Skeletal muscle tissue (tissue), 4 donors: ENCODE results near the gene NUB1. TPM values are rescaled to one million over a fixed set of nuclear protein-coding genes. Genes with fewer than 3 reads are reported as not detected.

Experiments used
- H3K27ac ChIP-seq: one replicate; pipeline ENCODE4 v1.7.0; 2013; ENCODE audit warnings: mild to moderate bottlenecking, low read depth, low read length, inconsistent platforms
- H3K27me3 ChIP-seq, 3 donors: one replicate each; pipeline ENCODE4 v1.7.0; 2013; ENCODE audit warnings: low read length in 3 of 3; ENCODE audit not compliant: control insufficient read depth in 3 of 3, insufficient read depth in 3 of 3
- H3K36me3 ChIP-seq, 3 donors: one replicate each; pipeline ENCODE4 v1.7.0; 2013; ENCODE audit warnings: low read length in 3 of 3; ENCODE audit not compliant: control insufficient read depth in 3 of 3, insufficient read depth in 3 of 3
- H3K4me1 ChIP-seq, 3 donors: one replicate each; pipeline ENCODE4 v1.7.0; 2013; ENCODE audit warnings: low read length in 3 of 3, mild to moderate bottlenecking in 3 of 3; ENCODE audit not compliant: control insufficient read depth in 3 of 3, insufficient read depth in 3 of 3
- H3K4me3 ChIP-seq, 3 donors: one replicate each; pipeline ENCODE4 v1.7.0; 2013; ENCODE audit warnings: low read length in 3 of 3
- H3K9ac ChIP-seq, 3 donors: one replicate each; pipeline ENCODE4 v1.7.0; 2013; ENCODE audit warnings: low read length in 3 of 3, mild to moderate bottlenecking in 3 of 3, moderate library complexity in 2 of 3, low read depth in 1 of 3
- H3K9me3 ChIP-seq, 3 donors: one replicate each; pipeline ENCODE4 v1.7.0; 2013; ENCODE audit warnings: low read length in 3 of 3; ENCODE audit not compliant: control insufficient read depth in 3 of 3
- total RNA-seq: library from RNA; depleted of rRNA; stranded (reverse); fragments of >200 nt; gene quantifications from one replicate; pipeline ENCODE4 v1.2.3, GENCODE V29; 2014
- donor health status: Osteomylitis.

NUB1 gene
- total RNA-seq, 1 donor from 2014 or later: 20.9 TPM

DNA sequence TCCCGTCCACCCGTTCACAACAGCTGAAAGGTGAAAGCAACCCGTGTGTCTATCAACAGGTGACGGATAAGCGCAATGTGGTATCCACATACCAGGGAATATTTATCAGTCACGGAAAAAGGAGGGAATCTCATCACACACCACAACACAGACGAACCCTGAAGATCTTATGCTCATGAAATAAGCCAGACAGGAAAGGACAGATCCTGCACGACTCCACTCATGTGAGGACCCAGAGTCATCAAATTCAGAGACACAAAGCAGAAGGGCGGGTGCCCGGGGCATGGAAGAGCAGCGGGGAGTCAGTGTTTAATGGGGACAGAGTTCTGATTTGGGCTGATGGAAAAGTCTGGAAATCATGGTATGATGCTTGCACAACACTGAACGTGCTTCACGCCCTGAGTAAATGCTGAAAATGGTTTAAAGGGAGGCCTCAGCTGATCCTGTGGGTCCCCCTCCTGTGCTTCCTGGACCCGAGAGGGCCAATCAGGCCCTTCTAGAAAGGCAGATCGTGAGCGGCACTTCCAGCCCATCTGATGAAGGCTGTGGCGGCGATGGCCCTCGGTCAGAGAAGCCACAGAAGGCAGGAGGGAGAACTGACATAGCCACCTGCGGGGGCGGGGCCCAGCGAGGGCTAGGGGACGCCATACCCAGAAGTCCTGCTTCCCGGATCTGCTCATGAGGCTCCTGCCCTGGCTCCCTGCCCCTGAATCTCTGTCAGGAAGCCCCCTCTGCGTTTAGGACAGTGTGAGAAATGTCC is 49.2 kb downstream of the NUB1 start:
- H3K4me1 ChIP-seq: peaks cover 0 to 5% (median 2%) of the 10 kb centered on the region in 3 donors
- H3K9me3 ChIP-seq: no peaks in the 10 kb centered on the region
- H3K4me3 ChIP-seq: no peak overlapping the region
- H3K36me3 ChIP-seq: no peaks in the 10 kb centered on the region
- H3K9ac ChIP-seq: no peak overlapping the region
- peaks cover 6 to 51% (median 26%) of the 10 kb centered on the region in 3 donors for H3K27me3 ChIP-seq
- no peak overlapping the region for H3K27ac ChIP-seq

DNA sequence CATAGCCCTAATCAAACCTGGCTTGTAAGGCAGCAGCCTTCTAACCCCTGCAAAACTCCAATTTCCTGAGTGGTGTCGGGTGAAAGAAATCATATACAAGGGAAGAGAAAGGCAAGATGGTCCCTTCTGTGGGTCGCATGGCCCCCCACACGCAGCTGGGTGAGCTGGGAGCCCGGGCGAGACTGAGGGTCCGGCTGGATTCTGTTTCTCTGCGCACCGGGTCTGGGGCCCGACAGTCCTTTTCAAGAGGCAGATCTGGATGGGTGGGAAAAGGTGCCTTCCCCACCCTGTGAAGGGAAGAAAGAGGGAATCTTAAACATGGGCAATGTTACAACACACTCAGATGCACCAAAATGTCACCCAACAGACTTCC is 49.7 kb downstream of the NUB1 start:
- H3K4me1 ChIP-seq: peaks cover 0 to 4% (median under 1%) of the 10 kb centered on the region in 3 donors
- no peak overlapping the region for H3K9ac ChIP-seq

DNA sequence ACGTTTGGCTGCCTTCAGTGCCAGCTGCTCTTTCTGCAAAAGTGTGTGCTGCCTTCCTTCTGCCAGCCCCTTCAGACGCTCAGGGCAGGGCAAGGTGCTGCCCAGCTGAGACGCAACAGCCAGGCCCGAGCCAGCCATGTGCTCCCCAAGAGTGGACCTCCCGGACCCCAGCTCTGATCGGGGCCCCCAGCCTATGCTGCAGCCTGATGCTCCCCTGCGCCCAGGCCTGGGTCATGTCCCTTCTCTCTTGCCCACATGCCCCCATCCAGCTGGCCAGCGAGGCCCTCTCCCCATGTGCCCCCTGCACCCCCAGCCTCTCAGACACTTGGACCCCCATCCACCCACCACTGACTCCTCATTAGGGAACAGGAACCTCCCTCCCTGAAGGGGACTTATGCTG is 50.4 kb downstream of the NUB1 start:
- Histone ChIP-seq H3K27me3 (peaks cover 3 to 46% (median 25%) of the 10 kb centered on the region in 3 donors), H3K36me3 (no peaks in the 10 kb centered on the region), H3K9me3 (no peaks in the 10 kb centered on the region), H3K4me1 (no peaks in the 10 kb centered on the region), H3K9ac (no peak overlapping the region), H3K27ac (no peak overlapping the region), H3K4me3 (no peak overlapping the region)

More for the DNA sequence above, 49.7 kb downstream of the NUB1 start:
- Histone ChIP-seq H3K36me3 (no peaks in the 10 kb centered on the region), H3K27ac (no peak overlapping the region), H3K4me3 (no peak overlapping the region), H3K9me3 (no peaks in the 10 kb centered on the region), H3K27me3 (peaks cover 3 to 49% (median 26%) of the 10 kb centered on the region in 3 donors)

DNA sequence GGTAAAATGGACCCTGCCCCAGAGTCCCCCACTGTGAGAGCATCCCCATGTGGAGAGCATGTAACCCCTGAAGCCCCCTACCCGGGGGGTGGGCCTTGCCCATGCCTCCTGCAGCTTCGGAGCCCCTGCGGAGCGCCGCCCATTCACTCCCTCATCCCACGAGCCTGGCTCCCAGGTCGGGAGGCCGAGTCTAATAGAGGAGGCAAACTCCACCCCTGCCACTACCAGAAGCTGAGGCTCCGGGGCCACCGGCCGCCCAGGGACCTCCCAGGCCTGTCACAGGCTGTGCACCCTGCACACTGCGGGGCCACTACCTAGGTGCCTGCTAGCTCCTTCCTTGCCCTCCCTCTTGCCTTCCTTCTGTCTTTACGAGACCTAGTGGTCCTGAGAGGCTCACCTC is 50.8 kb downstream of the NUB1 start:
- Histone ChIP-seq H3K9ac (no peak overlapping the region), H3K4me1 (no peaks in the 10 kb centered on the region), H3K36me3 (no peaks in the 10 kb centered on the region), H3K27me3 (peaks cover 3 to 43% (median 22%) of the 10 kb centered on the region in 3 donors), H3K9me3 (peaks cover 0 to under 1% (median 0%) of the 10 kb centered on the region in 3 donors), H3K4me3 (no peak overlapping the region), H3K27ac (no peak overlapping the region)

DNA sequence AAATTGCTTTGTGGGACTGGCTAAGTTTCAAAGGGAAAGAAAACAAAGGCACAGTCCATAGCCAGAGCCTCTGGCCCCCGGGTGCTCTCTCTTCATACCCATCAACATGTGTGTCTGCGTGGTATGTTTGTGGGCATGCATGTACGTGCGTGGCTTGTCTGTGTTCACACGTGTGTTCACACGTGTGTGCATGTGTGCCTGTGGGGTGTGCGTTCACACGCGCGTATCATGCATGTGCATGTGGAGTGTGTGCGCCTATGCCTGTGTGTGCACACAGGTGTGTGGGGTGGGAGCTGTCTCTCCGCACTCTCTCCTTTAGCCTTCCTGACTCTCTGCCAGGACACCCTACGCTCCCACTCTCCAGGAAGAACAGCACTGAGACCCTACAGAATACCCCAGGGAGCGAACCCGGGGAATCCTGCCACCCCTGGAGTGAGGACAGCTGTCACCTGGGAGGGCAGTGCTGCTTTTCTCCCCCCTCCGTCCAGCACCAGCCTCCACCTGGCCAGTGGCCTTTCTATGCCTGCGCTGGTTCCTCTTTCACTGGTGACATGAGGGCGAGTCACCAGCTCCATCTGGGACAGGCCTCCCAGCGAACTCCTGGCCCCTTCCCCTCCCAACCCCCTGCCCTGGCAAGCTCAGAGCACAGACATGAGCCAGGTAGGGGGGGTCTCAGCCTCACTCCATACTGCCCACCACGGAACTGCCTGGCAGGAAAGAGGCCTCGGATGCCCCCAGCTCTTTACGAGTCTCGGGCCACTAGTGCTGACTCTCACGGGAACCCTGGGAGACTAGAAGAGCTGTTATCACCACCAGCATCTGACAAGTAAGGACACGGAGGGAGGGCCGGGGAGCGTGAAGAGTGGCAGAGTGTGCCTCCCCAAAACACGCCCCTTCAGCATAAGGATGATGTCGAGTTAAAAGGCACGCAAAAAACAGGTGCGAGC is 51.7 kb downstream of the NUB1 start:
- H3K36me3 ChIP-seq: no peaks in the 10 kb centered on the region
- H3K9me3 ChIP-seq: peaks cover 0 to 3% (median 0%) of the 10 kb centered on the region in 3 donors
- H3K9ac ChIP-seq: no peak overlapping the region
- no peaks in the 10 kb centered on the region for H3K4me1 ChIP-seq
- peaks cover 3 to 43% (median 20%) of the 10 kb centered on the region in 3 donors for H3K27me3 ChIP-seq
- no peak overlapping the region for H3K27ac ChIP-seq
- H3K4me3 ChIP-seq: no peak overlapping the region

DNA sequence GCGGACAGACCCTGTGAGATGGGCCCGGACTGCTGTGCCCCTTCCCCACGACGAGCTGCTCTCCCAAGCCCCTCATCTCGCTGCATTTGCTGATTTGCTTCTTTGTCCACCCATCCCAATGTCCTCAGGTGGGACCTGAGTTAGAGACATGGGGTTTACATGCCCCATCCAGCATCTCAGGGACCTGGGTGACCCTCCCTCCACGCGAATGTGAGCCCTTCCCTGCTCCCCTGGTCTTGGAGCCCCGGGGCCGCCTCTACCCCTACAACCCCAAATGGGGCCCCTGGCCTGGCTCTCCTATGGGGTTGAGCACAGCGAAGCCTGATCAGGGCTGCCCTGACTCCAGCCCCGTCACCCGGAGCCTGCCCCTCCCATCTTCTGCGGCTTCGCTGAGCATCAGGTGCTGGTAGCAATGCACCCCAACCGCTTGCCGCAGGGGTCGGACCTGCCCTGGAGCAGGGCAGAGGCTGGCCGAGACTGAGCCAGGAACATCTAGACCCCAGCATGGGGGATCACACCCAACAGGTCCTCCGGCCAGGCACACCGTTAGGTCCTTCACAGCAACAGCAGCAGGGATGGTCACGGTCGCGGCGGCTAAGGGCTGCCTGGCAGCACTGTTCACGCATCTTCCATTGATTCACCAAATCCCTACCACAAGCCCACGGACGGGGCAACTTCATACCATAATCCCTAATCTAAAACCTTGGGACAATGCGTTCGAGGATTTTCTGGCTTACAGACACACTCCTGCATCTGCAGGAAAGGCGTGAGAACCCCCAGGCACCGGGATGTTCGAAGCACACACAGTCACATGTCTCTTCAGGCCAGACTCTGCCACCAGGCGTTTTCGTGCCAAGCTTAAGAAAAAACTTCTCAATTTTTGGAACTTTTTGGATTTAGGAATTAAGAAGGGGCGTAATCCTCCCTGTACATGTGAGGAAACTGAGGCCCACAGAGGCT is 52.7 kb downstream of the NUB1 start:
- Histone ChIP-seq H3K27me3 (peaks cover 3 to 45% (median 19%) of the 10 kb centered on the region in 3 donors), H3K9me3 (peaks cover 0 to 3% (median 0%) of the 10 kb centered on the region in 3 donors), H3K4me1 (no peaks in the 10 kb centered on the region), H3K27ac (no peak overlapping the region), H3K36me3 (no peaks in the 10 kb centered on the region), H3K9ac (no peak overlapping the region), H3K4me3 (no peak overlapping the region)

DNA sequence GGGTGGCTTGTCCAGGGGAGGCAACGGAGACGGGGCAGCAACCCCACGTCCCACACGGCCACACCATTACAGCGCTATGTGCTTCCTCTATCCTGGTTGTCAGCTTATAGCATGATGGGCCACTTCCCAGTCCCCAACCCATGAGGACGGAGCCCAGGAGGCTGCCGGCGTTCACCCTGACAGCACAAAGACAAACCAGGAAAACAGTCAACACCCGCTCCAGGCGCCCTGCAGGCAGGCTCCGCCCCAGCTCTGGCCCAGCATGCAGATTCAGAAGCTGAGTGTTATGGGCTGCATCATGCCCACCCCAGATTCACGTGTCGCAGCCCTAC is 53.4 kb downstream of the NUB1 start:
- no peak overlapping the region for H3K4me3 ChIP-seq
- peaks cover 0 to 3% (median 0%) of the 10 kb centered on the region in 3 donors for H3K9me3 ChIP-seq
- H3K27ac ChIP-seq: no peak overlapping the region
- no peaks in the 10 kb centered on the region for H3K4me1 ChIP-seq
- H3K9ac ChIP-seq: no peak overlapping the region
- H3K36me3 ChIP-seq: no peaks in the 10 kb centered on the region
- H3K27me3 ChIP-seq: peaks cover 3 to 47% (median 23%) of the 10 kb centered on the region in 3 donors

DNA sequence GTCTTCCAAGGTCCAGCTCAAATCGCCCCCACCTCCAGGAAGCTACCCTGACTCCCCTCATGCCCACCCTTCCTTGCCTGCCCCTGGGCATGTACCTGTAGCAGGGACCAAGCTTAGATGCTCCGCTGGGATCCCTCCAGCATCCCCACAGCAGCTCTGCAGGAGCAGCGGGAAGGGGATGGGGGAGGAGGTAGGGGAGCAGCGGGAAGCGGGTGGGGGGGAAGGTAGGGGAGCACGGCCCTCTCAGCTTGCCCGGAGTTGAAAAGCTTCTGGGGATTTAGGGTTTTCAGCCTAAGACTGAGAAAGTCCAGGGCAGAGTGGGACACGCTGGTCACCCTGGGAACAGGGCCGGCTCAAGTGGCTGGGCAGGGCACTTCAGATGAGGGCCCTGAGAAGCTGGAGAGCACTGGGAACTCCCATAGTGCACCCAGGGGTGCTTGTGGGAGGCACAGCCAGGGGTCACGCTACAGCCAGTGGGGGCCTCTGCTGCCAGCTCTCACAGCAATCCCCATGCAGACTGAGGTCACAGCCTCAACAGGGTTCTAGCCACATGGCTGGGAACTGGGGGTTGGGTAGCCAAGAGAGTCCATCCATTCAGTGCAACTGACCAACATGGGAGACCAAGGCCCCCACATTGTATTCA is 54.8 kb downstream of the NUB1 start:
- no peaks in the 10 kb centered on the region for H3K4me1 ChIP-seq
- H3K36me3 ChIP-seq: no peaks in the 10 kb centered on the region
- no peak overlapping the region for H3K9ac ChIP-seq
- peaks cover 0 to 3% (median 0%) of the 10 kb centered on the region in 3 donors for H3K9me3 ChIP-seq
- peaks cover 3 to 49% (median 19%) of the 10 kb centered on the region in 3 donors for H3K27me3 ChIP-seq
- H3K27ac ChIP-seq: no peak overlapping the region
- H3K4me3 ChIP-seq: no peak overlapping the region

DNA sequence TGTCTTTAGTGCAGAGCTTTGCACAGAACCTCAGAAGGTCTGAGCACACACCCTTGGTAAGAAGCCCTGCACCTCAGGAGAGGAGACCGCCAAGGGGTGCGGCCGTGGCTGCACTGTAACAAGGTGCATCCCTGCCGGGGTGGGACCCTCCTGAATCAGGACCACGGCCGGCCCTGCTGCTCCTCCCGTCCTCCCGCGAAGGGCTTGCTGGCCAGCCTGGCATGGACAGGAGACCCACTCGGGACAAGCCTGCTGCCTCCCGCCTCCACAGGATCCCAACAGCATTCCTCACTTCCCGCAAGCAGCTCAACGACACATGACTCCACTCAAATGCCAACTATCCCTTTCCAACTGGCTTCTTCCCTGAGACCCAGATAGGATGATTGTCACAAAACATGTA is 55.4 kb downstream of the NUB1 start:
- no peaks in the 10 kb centered on the region for H3K4me1 ChIP-seq
- peaks cover 0 to 3% (median 0%) of the 10 kb centered on the region in 3 donors for H3K9me3 ChIP-seq
- H3K27ac ChIP-seq: no peak overlapping the region
- no peak overlapping the region for H3K4me3 ChIP-seq
- H3K9ac ChIP-seq: no peak overlapping the region
- H3K36me3 ChIP-seq: no peaks in the 10 kb centered on the region
- H3K27me3 ChIP-seq: peaks cover 3 to 50% (median 19%) of the 10 kb centered on the region in 3 donors
